GM18502 (cell line): Measurements from ENCODE around the gene INAFM1.

Experiments
- ATAC-seq: cut with Tn5 transposase; IDR thresholded peaks from one replicate; pipeline ENCODE4 v1.9.1; 2021; ENCODE audit warnings: mild to moderate bottlenecking; ENCODE audit not compliant: unreplicated experiment, poor library complexity

INAFM1 gene

DNA sequence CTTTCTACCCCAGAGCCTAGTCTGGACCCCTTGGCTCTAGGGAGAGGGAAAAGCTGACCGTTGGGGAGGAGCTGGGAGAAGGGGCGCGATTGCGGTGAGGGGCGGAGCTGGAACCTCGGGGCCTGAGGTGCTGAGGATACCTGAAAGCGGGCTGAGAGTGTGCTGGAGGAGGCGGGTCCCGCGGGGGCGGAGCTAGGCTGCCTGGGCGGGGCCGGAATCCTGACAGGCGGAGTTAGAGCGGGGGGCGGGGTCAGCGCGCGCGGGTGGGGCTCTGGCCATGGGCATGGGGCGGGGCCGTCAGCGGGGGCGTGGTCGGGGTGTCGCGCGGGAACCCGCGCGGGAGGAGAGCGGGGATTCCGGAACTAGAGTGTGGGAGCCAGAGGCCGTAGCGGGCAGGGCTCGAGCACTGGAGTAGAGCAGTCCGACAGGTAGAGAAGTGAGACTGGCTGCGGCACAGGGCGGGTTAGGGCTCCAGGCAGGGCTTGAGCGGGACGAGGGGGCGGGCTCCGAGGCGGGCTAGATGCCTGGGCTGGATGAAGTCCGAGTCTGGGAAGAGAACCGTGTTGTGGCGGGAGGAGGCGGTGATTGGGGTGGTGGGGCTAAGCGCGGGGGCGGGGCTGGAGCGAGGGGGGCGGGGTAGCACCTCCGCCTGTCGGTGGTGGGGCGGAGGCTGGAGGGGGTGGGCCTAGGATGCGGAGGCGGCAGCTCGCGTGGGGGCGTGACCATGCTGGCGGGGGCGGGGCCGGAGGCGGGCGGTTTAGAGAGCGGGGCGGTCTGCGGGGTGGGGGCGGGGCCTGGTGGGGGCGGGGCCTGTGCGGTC is at the start of gene INAFM1:
INAFM1 (plus strand) TSS at position 815 of the 820 bp plus-strand sequence. CDS start 35 bp downstream, outside the sequence.
- ATAC-seq, result peak; percentile 60

- peak; percentile 40 for ATAC-seq
Observed at GRCh38 chr19:47225746-47226425, 48.8 kb upstream of the INAFM1 start.

GRCh38 chr19:47226426-47227351 is 48.0 kb upstream of the INAFM1 start:
- ATAC-seq, result peak; percentile 24

GRCh38 chr19:47227352-47228167 is 47.1 kb upstream of the INAFM1 start:
- no peak for ATAC-seq

DNA sequence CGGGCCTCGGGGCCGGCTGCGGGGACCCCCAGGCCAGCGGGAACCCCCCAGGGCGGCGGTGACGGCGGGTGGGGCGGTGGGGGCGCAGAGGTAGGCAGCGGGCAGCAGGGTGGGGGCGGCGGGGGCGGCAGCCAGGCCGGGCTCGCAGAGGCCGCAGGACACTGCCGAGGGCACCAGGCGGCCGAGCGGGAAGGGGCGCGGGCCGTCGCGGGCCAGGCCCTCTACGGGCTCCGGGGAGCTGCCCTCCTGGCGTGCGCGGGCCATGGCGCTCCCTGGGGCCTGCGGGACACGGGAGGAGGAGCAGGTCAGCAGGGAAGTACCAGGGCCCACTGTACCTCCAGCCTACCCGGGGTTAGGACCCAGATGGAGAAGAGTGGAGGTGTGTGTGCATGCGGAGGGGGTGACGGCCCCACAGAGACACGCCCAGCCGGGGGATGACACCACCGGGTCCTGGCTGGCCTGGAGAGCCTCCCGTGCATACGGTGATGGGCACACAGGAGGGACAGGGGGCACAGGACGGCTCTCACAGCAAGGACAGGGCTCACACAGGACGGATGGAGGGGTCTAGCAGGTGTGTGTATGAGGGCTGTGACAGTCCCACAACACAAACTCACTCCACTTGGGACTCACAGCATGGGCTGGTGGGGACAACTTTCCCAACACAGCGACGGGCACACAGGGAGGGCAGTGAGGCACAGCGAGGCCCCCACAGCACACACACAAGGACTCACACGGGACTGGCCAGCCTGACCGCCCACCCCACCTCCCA is 46.3 kb upstream of the INAFM1 start:
- ATAC-seq, result no peak

GRCh38 chr19:47228937-47229675 is 45.6 kb upstream of the INAFM1 start:
- ATAC-seq, result no peak

DNA sequence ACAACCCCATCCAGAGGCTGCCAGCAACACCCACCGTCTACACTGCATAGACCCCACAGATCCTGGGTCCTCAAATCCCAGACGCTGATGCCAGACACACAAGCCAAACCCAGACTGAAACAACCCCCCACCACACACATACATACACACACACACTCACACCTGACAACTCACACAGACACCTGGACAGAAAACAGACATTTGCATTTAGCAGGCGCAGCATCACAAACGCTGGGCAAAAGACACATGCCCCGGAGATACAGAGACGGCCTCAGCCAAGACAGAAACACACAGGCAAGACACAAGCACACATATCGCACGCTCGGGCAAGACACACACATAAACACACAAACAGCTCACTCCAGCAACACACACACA is 45.0 kb upstream of the INAFM1 start:
- ATAC-seq, result no peak

DNA sequence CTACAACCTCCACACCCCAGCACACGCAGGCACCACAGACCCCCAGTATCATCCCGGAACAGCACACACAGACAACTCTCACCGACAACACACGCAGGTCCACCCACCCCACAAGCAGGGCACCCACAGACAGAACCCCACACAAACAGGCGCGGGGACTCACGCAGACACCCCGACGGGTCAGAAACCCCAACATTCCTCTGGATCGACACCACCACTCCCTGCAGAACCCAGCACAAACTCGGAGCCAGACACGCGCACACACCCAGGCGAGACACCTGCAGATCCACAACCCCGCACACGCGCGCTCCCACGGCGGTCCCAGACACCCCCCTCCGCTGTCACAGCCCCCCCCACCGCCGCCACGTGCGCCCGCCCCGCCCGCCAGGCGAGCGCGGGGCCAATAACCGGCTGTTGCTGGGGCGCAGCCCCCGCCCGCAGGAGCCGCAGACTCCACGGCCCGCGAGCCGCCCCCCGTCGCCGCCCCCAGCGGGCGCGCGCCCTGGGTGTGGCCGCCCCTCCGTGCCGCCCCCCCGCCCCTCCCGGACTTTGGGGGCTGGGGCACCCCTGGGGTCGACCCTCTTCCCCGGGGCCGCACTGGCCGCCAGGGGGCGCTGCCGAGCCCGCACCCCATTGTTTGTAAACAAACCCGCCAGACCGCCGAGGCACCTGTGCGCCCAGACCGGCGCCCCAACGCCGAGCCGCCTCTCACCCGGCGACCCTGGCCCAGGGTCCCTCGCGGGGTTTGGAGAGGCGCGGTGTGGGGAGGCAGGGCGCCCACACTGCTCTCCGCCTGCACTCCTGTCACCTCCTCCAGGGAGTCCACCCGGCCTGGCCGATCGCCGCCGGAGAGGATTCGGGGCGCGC is 44.4 kb upstream of the INAFM1 start:
- ATAC-seq, result peak; percentile 26

GRCh38 chr19:47230921-47231214 is 43.8 kb upstream of the INAFM1 start, which contains the start of gene BBC3:
TSS of gene BBC3 (minus strand) at chr19:47231199. CDS start at chr19:47228431, 2,768 bp downstream.
- no peak for ATAC-seq

GRCh38 chr19:47231215-47232054 is 43.2 kb upstream of the INAFM1 start:
- peak; percentile 37 for ATAC-seq

DNA sequence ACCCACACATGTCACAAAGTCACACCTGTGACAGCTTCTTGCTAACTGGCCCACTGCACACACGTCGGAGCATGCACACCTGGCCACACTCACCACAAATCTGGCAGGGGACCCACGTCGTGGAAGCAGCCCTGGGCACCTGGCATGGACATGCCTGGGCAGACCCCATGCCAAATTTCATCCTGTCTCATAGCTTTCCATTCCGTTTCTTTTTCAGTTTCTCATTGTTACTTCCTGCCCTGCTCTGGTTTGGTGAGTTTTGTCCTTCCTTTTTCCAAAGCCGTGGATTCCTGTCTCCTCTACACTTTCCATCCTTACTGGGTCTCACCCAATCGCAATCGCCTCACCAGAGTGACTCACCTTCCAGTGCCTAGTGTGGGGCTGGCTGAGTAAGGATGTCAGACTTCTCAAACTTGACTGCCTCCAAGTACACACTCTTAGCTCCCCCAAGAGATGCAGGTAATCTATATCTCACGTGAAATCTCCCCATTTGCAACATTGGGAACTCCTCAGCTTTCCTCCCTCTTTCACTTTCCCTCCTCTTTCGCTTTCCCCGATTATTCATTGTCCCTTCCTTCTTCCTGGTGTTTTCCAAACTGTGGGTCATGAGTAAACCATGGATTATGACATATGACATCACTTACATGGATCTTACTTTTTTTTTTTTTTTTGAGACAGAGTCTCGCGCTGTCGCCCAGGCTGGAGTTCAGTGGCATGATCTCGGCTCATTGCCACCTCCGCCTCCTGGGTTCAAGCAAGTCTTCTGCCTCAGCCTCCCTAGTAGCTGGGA is 42.1 kb upstream of the INAFM1 start:
- ATAC-seq, result no peak

DNA sequence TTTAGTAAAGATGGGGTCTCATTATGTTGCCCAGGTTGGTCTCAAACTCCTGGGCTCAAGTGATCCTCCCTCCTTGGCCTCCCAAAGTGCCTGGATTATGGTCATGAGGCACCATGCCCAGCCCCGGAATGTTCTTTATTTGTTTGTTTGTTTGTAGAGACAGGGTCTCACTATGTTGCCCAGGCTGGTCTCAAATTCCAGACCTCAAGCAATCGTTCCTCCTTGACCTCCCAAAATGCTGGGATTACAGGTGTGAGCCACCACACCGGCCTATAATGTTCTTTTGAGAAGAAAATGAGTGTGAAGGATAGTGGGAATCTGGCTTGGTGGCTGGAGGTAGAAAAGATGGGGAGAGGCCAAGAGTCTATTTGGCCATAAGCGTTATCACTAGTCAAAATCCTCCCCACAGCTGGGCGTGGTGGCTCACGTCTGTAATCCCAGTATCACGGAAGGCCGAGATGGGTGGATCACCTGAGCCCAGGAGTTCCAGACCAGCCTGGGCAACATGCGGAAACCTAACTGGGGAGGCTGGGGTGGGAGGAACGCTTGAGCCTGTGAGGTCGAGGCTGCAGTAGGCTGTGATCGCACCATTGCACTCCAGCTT is 38.5 kb upstream of the INAFM1 start:
- ATAC-seq, result no peak

GRCh38 chr19:47239152-47239551 is 35.5 kb upstream of the INAFM1 start:
- ATAC-seq, result no peak

DNA sequence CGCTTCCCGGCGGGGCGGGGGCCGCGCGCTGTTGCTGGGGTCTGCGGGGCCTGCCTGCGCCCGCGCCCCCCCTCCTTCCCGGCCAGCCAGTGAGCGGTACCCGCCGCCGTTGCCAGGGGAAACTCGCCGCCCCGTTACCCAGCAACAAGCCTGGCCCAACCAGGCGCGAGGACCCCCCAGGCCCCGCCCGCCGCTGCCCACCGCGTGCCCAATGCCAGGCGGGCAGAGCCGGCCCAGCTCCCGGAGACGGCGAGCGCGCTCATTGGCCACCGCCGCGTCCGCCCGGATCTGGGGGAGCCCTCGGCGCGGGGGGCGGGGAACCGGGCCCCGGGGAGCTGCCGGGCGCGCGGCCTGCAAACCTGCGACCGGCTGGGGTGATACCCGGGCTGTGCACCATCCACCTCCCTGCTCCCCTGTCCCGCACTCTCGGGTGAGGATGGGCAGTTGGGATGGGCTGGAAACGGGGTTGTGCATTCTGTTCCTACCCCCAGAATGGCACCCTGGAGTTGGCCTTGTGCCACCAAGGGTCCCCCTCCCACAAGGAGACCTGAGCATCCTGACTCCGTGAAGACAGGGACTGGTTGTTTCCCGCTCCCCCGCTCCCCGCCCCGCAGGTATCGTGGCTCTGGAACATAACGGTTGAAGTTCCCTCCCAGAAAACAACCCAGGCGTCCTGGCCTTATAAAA is 34.9 kb upstream of the INAFM1 start:
- ATAC-seq, result no peak

DNA sequence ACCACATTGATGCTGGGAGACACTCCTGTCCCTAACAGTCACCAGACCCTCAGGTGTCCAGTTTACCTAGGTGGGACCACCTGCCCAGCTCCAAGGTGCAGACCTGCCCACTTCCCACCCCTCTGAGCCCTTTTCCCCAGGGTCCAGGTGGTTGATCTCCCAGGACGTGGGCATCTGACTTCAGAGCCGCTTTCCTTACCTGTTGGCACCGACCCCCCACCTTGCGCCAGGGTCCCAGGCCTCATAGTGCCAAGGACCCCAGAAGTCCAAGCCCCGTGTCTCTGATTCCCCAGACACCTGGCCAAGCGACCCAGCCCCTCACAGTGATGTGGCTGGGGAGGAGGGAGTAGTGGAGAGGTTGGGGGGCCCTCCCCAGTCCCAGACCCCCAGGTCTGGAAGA is 34.1 kb upstream of the INAFM1 start:
- no peak for ATAC-seq
